HG02759 (cell line): ENCODE measurements around the gene STXBP5.
A peak's percentile ranks its signal among the peaks of the same experiment; 100 is the strongest.

Experiments used
- ATAC-seq: cut with Tn5 transposase; IDR thresholded peaks from one replicate; pipeline ENCODE4 v1.9.1; 2021; ENCODE audit warnings: mild to moderate bottlenecking, moderate library complexity; ENCODE audit not compliant: unreplicated experiment

Gene STXBP5

DNA sequence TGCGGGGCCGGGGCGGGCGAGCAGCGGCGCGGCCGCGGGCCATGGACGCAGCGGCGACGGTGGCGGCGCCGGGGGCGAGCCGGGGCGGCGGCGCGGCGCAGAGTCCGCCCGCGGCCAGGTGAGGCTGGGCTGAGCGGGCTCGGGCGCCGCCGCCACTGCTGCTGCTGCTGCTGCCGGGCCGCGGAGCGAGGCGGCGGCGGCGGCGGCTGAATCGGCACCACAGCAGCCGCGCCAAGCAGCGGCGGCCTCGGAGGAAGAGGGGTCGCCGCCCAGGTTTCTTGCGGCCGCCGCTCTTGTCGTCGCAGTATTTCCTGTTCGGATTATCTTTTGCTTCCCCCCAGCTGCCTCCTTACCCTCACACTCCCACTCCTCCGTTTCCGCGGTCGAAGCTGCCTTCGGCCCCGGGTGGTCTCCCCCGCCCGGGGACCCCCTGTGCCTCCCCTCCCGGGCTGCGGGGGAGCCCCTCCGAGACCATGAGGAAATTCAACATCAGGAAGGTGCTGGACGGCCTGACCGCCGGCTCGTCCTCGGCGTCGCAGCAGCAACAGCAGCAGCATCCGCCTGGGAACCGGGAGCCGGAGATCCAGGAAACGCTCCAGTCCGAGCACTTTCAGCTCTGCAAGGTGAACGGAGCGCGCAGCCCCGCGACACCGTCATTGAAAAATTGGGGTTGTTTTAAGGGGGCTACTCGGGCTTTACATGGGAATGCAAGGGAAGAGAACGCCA lies at the start of gene STXBP5:
STXBP5 (plus strand) TSS at position 358 of the 726 bp plus-strand sequence; CDS start at position 474, 116 bp downstream.
- ATAC-seq, result peak; percentile 35

DNA sequence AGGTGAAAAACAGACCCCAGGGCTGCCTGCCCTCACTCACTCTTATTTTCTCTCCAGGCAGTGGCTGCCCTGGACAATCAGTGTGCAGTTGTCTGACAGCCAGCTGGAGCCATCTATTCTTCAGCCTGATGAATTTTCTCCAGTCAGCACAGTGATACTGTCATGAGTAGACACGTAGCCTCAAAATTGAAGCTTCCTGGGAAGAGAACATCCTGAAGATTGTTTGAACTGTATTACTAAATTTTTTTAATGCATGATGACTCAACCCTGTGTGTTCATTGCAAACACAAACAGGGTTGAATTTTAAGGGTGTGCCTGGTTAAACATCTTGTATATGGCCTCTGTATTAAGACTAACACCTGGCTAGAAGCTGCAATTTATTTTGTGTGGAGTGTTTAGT lies 49.8 kb upstream of the STXBP5 start:
- ATAC-seq, result no peak

DNA sequence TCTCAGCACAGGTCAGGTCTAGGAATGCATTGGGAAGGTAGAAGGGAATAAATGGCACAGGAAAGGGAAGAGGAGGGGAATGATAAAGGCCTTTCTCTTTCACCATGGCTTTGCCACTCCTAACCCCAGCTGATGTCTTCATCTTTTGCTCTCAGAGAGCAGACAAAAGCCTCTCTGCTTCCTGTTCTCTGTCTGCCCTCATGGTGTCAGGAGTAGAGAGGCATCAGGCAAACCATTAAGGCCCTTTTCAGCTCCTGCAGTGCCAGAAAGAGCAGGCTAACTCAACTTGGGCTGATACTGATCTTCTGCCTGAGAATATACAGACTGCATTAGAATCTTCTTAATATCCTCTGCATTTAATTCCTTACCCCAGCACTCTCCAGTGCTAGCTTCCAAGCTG lies 48.0 kb upstream of the STXBP5 start:
- no peak for ATAC-seq

DNA sequence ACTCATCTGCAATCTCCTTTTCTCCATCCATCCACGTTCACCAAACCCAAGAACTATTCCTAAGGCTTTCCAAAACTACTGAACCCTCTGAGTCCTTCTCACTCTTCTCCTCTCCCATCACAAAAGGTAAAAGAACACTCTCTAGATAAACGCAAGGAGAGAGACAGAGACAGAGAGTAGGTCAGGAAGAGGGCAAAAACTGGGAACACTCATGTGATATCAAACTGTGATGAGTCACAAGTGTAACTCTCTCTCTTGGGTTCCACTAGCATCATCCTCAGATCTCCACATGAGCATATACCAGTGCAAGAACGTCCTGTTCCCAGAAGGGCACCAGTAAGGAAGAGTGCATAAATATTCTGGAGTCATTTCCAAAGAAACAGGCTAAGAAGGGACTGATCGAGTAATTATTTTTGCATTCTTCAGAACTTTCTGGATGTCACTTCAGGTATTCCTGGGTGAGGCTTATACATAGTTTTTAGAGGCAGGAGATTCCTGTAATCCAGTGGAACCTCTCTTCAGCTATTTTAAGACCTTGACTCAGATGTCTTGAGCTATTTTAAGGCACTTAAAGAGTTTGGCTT lies 47.3 kb upstream of the STXBP5 start:
- ATAC-seq, result no peak

DNA sequence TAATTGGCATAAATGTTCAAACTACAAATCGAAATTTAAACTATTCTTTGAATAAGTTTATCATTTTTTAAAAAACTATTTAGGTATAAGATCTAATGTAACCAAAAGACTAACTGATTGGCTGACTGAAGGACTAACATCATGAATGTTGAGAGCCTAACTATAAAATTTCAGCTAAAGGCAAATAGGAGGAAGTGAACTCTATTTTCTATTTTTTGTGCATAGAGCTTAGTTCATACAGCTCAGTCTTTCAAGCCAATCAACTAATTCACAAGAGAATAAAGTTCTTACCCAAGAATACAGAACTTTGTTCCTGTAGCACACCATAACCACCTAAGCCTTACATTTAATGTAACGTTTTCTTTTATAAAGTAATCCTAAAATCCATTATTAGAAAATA lies 46.3 kb upstream of the STXBP5 start:
- ATAC-seq, result no peak

DNA sequence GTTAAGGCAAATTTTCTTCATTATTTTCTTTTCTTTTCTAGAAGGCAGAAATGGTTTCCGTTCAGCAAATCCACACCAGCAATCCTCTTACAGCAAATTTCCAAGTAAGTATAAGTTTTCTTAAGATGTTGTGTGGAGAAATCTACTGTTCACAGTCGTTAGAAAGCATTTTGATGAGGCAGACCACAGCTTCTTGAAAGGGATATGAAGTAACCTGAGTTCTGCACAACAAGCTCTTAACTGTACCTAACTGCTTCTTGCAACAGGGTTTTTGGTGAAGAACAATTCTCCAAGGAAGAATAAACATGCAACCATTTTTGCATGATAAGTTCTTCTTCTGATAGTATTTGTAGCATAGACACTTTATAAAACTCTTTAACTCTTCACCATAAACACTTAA lies 45.3 kb upstream of the STXBP5 start:
- ATAC-seq, result no peak

DNA sequence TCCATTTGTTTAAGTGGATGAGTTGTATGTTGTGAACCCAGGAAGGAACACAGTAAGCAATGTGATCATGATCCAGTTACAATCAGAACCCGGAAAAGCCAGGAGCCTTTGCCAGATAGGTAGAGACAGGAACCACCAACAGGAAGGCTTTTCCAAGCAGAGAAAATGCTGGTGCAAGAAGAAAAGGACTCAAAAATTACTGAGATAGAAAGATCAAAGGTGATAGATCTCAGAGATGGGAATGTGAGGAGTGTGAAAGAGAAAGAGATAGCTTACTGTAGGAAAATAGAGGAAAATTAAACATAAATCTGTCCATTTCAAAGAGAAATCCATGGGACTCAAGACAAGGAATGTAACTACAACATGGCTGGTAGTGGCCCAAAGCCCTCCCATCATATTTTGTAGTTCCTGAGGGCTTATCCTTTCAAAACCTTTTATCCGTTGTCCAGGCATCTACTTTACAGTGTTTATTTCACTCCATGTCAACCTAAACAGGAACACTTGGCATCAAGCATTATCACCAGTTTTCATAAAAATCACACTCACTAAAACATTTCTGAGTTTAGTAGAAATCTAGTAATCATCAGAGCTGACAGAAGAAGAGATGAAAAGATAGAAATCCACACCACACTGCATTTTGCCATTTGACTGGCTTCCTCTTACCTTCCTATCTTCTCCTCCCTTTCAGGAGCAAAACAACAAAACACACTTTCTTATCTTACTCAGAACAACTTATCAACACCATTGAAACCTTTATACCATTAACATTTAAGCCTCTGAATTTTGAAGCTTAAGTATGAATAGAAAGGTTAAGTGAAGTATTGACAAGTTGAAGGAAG lies 44.5 kb upstream of the STXBP5 start:
- no peak for ATAC-seq

DNA sequence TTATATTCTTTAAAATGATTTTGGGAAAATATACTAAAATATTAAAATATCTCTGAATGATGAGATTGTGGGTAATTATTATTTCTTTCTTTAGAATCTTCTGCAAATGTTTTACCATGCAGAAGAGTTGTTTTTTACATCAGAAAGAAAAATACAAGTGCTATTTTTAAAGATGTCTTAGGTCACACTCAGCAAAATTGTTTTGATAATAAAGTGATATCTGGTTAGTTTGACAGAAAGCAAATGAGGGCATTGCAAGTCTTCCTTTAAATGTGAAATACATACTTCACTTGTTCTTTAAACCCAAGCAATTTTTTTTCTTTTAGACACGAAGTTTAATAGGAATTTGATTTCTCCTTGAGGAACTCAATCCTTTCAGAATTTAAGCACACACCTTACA lies 43.6 kb upstream of the STXBP5 start:
- ATAC-seq, result no peak

DNA sequence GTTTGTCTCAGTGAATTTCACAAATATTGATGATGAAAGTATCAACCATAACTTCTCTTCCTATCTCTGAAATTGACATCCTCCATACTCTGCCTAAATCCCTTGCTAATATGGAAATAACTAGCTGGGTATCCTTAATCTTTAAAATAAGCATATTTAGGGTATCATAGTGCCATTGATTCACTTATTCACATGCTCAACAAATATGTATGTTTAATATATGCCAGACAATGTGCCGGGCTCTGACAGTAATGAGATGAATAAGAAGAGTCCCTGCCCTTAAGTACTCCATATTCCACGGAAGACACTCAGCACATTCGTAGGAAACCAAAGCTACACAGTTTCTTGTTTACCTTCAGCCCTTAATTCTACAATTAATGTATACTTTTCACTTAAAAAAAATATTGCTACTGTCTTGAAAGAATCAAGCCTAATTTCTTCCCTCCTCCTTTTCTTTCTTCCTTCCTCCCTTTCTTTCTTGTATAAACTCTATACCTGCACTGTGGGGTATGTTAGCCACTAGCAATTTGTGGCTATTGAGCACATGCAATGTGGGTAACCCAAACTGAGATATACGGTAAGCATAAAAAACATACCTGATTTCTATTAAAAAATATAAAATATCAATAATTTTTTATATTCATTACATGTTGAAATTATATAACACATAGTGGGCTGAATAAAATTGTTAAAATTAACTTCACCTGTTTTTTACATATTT lies 42.8 kb upstream of the STXBP5 start:
- ATAC-seq, result no peak

DNA sequence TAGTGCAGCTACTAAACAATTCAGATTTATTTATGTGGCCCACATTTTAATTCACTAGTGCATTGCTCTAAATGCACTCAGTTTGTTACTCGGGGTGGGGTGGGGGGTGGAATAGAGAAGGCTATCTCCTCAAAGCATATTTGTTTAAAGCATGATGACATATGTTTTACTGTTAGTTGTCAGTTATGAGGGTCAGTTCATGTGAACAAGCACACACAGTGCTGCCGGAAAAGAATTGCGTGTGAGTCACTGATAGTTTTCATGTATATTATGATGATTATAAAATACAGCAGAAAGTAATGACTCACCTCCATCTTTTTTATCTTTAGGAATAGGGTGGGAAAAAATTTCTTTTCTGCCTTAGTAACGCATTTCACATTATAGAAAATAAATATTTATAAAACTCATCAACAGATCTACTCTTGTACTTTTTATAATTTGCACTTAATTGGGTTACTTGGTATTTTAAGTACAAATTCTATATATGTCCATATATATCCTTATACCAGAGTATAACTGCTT lies 42.2 kb upstream of the STXBP5 start:
- ATAC-seq, result no peak

DNA sequence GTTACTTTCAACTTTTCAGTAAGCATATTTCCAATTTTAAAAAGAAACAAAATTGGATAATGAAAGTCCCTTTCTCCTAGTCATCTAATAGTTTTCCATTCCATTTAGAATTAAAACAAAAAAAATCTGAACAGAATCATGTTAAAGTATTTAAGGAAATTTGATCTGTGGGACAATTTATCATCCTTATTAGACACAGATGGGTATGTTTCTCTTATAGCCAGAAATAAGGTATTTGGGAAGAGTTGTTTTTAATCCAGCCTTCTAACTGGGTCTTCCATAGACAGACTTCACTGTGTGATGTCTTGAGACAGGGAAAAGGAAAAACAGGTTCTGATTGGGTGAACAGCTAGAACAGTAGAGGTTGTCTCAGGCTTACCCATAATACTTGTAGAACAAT lies 39.5 kb upstream of the STXBP5 start:
- ATAC-seq, result no peak

DNA sequence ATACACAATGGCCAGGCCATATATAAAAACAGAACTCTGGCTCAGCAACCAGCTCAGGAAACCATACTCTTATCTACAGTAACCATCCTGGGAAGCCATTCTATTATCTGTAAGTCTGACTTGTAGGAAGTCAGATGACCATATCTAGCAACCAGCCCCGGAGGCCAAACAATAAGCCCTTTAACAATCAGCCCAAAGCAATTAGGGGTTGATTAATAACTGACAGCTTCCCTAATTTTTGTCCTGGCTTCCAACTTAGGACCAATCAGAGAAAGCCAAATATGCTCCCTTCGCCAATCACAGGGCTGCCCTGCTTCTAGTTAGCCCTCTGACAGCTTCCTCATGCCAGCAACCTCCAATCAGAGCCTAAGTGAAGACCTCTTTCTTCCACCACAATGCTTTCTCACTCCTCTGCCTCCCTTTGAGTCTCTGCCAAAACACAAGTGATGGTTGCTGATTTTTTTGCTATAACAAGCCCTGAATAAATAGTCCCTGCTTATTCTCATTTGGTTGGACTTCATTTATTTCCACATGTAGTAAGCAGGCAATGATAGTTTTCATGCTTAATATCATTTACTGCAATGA lies 37.8 kb upstream of the STXBP5 start:
- ATAC-seq, result no peak

DNA sequence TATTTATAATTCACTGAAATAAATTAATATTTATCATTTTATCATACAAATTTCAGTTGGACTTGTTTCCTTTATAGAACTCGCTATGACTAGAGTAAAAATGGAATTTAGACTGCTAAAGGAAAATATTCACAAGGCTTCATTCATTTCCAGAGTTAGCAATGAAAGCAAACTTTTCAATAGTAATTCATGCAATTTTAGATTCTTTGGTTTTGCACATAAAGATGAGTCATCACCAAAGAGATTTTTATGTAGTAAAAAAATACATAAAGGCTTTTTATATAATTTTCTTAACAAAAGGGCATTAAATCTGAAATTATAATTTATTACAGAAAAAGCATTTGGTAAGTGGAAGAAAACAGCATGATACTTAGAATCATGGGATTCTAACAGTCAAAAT lies 37.2 kb upstream of the STXBP5 start:
- no peak for ATAC-seq

DNA sequence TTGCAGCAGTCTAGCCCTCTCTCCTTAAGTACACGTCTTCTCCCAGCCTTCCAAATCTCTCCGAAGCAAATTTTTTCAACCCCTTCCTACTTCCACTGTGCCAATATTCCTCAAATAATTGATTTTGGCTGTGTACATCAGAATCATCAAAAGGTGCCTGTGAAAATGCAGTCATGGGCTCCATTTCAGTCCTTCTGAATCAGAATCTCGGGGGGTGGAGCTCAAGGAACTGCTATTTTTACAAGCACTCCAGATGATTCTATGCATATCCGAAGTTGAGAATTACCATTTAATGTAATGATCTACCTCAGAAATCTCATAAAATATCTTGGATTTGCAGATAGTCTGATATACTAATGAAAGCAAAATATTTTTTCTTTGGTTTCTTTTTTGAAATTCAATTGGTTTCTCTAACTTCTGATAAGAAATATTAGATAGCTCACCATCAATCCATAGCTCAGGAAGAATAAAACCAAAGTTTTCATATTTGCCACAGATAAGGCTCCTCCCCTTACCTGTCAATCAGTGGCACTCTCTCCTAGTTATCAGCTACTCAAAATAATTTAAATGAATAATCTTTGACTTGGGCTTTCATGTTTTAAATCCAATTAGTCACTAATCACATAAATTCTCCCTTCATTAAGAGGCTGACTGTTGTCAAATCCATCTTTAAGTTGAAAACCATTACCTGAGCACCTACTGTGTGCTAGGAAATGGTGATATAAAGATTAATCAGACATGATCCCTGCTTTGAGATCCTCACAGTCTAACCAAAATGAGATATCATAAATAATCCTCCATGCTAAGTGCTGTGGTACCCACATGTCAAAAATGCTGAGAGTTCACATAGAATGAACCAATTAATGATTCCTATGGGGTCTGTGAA lies 36.4 kb upstream of the STXBP5 start:
- ATAC-seq, result no peak

DNA sequence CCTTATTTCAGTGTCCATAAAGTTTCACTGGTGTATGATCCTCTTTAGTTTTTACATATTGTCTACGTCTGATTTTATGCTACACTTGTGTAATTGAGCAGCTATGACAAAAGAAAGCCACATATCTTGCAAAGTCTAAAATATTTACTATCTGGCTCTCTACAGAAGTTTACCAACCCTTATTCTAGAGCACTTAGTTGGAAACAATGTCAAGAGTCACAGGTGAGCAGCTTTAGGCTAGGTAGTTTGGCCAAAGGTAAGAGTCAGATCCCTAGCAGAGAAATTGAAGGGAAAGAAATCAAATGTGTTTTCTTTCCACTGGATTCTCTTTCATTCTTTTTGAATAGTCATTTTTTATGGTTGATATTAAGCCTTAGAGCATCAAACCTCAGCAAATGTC lies 34.7 kb upstream of the STXBP5 start:
- no peak for ATAC-seq

DNA sequence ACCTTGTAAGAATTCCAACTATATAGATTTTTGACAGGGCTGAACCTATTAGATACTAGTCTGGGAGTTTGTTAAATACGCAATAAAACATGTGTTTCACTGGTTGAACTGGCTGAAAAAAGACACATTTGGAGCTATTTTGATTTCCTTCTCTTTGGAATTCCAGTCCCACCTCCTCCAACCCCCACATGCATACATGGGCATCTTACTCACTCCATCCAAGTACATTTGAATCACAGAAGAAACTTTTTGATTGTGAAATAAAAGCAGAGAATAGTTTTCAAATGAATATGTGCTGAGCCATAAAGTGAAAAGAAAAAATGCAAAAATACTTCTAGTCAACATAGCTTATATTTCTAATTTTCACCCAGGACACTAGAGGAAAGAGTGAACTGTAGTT lies 33.9 kb upstream of the STXBP5 start:
- ATAC-seq, result no peak

DNA sequence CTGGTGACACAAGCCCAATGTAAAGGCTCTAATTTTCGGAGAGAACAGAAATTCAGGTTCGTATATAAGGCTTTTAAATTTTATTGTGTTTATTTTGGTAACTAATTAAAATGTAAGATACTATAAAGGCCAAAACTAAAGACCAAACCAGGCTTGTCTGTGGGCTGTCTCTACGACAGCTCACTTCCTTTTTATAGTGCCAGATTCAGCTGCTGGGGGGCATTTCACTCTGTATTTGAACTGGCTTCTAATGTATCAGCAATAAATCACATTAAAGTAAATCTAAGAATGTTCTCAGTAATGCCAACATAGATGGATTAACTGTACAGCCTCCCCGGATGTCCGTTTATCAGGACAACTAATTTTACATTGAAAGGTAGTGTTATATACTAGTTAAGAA lies 31.1 kb upstream of the STXBP5 start:
- ATAC-seq, result no peak

DNA sequence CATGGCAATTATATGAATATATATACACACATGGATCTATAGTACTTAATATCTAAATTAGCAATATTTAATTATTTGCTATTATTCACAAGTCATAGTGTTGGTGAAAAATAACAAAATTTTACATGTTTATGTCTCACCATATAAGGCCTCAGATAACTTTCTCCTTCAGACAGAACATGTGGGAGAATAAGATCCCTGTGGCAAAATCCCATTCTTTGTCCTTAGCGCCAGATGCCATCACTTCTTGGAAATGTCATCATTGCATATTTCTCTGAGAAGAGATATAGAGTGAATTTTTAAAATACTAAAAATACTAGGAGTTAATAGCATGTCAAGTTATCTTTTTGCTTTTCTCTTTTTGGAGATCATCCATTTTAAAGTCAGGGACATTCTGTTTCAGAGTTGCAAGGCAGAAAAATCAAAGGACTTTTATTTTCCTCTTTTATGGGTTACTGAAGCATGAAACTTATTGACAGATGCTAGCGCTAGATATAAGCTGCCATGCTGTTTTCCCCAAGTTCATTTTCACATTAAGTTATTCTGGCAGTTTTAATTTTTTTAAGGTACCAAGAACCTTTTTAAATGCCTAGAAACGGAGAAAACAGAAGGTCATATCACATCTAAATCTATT lies 30.4 kb upstream of the STXBP5 start:
- no peak for ATAC-seq

DNA sequence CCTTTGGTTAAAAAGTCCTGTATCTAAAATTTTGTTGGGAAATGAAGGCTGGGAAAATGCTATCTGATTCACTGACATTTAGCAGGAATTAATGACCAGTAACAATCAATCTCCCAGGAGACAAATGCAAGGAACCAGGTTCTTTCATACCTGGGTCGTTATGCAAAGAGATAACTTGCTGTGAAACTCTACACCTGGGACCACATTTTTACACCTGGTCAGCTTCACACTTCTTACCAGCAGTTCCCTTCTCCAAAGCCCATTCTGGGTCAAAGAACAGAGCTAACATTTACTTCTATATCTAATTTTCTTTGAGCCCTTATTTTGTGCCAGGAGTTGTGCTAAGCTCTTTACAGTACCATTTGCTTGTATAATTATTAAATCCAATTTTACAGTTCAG lies 27.4 kb upstream of the STXBP5 start:
- no peak for ATAC-seq
